GM12878 (cell line): ENCODE data around the gene RPS6KA5. TPM values are rescaled to one million over a fixed set of nuclear protein-coding genes. Genes with fewer than 3 reads are reported as not detected.

Source experiments
- BACH1 ChIP-seq: fragments of 450-650 bp; IDR thresholded peaks from 2 replicates; pipeline ENCODE4 v1.6.1; 2017; ENCODE audit warnings: mild to moderate bottlenecking, borderline replicate concordance
- POLR2AphosphoS5 ChIP-seq: IDR thresholded peaks from 2 replicates; pipeline ENCODE4 v1.6.1; 2011; ENCODE audit warnings: mild to moderate bottlenecking, low read length, inconsistent platforms
- RUNX3 ChIP-seq: IDR thresholded peaks from 2 replicates; pipeline ENCODE4 v1.6.1; 2012; ENCODE audit warnings: low read length, inconsistent platforms
- ZNF622 ChIP-seq: fragments of 450-650 bp; IDR thresholded peaks from 2 replicates; pipeline ENCODE4 v1.6.1; 2017; ENCODE audit warnings: mild to moderate bottlenecking, inconsistent platforms
- polyA plus RNA-seq, 11 experiments: library from polyadenylated mRNA; depleted of rRNA in 4 of 11; unstranded in 6 of 11; stranded (reverse) in 5 of 11; fragments of >200 nt; fragmentation: Nextera tagmentation in 4 of 11; fragmentation: Illumina TruSeq in 1 of 11; extraction: Ambion mirVana in 4 of 11; extraction: Trizol in 1 of 11; gene quantifications; 1 replicate in 1 of 11; 2 replicates in 10 of 11; pipeline versions ENCODE4 v1.2.1 to v1.2.3, GENCODE V29; 2011 to 2016; ENCODE audit warnings: inconsistent platforms in 2 of 11, missing spikeins in 2 of 11, low read depth in 1 of 11
- total RNA-seq, 4 experiments: library from RNA; depleted of rRNA in 3 of 4; stranded (reverse); fragments of >200 nt in 3 of 4; fragmentation: Illumina TruSeq in 1 of 4; extraction: Trizol in 1 of 4; gene quantifications; 2 replicates each; pipeline versions ENCODE4 v1.2.1 to v1.2.3, GENCODE V29; 2013 to 2021
- TF ChIP-seq, protein P1 (sequence below): fragments of 150-350 bp; IDR thresholded peaks from 2 replicates; pipeline ENCODE4 v1.6.1; 2016; ENCODE audit warnings: low read depth, low read length
- TF ChIP-seq, protein P2 (sequence below): fragments of 450-650 bp; formaldehyde crosslinking; IDR thresholded peaks from 2 replicates; pipeline ENCODE4 v1.5.0; 2022; ENCODE audit warnings: mild to moderate bottlenecking, missing genetic modification characterization
- TF ChIP-seq, protein P3 (sequence below): IDR thresholded peaks from 2 replicates; pipeline ENCODE4 v1.6.1; 2012; ENCODE audit warnings: mild to moderate bottlenecking, low read depth, low read length
- TF ChIP-seq, protein P4 (sequence below): fragments of 450-650 bp; formaldehyde crosslinking; IDR thresholded peaks from 2 replicates; pipeline ENCODE4 v1.4.0; 2022; ENCODE audit warnings: mild to moderate bottlenecking, moderate library complexity

RPS6KA5 gene
- total and polyA plus RNA-seq, 10 of the 15 experiments (the other 5 are each of a cell fraction or from before 2014, with no cell fraction given), result 1.4 to 7.0 (median 3.7) TPM

DNA sequence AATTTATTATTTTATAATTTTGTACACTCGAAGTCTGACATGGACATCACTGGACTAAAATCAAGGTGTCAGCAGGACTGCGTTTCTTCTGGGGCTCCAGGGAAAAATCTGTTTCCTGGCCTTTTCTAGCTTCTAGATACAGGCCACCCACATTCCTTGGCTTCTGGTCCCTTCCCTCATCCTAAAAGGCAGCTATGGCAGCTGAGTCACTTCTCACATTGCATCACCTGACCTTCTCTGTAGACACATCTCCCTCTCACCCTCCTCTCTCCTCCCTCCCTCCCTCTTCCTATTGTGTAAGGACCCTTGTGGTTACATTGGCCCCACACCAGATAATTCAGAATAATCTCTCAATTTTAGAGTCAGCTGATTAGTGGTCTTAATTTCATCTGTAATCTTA lies 92.4 kb downstream of the RPS6KA5 start (continued):
- TF ChIP-seq, protein P1, sequence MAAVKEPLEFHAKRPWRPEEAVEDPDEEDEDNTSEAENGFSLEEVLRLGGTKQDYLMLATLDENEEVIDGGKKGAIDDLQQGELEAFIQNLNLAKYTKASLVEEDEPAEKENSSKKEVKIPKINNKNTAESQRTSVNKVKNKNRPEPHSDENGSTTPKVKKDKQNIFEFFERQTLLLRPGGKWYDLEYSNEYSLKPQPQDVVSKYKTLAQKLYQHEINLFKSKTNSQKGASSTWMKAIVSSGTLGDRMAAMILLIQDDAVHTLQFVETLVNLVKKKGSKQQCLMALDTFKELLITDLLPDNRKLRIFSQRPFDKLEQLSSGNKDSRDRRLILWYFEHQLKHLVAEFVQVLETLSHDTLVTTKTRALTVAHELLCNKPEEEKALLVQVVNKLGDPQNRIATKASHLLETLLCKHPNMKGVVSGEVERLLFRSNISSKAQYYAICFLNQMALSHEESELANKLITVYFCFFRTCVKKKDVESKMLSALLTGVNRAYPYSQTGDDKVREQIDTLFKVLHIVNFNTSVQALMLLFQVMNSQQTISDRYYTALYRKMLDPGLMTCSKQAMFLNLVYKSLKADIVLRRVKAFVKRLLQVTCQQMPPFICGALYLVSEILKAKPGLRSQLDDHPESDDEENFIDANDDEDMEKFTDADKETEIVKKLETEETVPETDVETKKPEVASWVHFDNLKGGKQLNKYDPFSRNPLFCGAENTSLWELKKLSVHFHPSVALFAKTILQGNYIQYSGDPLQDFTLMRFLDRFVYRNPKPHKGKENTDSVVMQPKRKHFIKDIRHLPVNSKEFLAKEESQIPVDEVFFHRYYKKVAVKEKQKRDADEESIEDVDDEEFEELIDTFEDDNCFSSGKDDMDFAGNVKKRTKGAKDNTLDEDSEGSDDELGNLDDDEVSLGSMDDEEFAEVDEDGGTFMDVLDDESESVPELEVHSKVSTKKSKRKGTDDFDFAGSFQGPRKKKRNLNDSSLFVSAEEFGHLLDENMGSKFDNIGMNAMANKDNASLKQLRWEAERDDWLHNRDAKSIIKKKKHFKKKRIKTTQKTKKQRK, result no peak
- no peak for TF ChIP-seq POLR2AphosphoS5
- no peak for TF ChIP-seq RUNX3
- TF ChIP-seq, protein P2, sequence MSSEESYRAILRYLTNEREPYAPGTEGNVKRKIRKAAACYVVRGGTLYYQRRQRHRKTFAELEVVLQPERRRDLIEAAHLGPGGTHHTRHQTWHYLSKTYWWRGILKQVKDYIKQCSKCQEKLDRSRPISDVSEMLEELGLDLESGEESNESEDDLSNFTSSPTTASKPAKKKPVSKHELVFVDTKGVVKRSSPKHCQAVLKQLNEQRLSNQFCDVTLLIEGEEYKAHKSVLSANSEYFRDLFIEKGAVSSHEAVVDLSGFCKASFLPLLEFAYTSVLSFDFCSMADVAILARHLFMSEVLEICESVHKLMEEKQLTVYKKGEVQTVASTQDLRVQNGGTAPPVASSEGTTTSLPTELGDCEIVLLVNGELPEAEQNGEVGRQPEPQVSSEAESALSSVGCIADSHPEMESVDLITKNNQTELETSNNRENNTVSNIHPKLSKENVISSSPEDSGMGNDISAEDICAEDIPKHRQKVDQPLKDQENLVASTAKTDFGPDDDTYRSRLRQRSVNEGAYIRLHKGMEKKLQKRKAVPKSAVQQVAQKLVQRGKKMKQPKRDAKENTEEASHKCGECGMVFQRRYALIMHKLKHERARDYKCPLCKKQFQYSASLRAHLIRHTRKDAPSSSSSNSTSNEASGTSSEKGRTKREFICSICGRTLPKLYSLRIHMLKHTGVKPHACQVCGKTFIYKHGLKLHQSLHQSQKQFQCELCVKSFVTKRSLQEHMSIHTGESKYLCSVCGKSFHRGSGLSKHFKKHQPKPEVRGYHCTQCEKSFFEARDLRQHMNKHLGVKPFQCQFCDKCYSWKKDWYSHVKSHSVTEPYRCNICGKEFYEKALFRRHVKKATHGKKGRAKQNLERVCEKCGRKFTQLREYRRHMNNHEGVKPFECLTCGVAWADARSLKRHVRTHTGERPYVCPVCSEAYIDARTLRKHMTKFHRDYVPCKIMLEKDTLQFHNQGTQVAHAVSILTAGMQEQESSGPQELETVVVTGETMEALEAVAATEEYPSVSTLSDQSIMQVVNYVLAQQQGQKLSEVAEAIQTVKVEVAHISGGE (CRISPR knock-in tag), result no peak
- TF ChIP-seq ZNF622, result no peak
- TF ChIP-seq BACH1, result no peak
- TF ChIP-seq, protein P3, sequence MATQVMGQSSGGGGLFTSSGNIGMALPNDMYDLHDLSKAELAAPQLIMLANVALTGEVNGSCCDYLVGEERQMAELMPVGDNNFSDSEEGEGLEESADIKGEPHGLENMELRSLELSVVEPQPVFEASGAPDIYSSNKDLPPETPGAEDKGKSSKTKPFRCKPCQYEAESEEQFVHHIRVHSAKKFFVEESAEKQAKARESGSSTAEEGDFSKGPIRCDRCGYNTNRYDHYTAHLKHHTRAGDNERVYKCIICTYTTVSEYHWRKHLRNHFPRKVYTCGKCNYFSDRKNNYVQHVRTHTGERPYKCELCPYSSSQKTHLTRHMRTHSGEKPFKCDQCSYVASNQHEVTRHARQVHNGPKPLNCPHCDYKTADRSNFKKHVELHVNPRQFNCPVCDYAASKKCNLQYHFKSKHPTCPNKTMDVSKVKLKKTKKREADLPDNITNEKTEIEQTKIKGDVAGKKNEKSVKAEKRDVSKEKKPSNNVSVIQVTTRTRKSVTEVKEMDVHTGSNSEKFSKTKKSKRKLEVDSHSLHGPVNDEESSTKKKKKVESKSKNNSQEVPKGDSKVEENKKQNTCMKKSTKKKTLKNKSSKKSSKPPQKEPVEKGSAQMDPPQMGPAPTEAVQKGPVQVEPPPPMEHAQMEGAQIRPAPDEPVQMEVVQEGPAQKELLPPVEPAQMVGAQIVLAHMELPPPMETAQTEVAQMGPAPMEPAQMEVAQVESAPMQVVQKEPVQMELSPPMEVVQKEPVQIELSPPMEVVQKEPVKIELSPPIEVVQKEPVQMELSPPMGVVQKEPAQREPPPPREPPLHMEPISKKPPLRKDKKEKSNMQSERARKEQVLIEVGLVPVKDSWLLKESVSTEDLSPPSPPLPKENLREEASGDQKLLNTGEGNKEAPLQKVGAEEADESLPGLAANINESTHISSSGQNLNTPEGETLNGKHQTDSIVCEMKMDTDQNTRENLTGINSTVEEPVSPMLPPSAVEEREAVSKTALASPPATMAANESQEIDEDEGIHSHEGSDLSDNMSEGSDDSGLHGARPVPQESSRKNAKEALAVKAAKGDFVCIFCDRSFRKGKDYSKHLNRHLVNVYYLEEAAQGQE, result no peak
- TF ChIP-seq, protein P4, sequence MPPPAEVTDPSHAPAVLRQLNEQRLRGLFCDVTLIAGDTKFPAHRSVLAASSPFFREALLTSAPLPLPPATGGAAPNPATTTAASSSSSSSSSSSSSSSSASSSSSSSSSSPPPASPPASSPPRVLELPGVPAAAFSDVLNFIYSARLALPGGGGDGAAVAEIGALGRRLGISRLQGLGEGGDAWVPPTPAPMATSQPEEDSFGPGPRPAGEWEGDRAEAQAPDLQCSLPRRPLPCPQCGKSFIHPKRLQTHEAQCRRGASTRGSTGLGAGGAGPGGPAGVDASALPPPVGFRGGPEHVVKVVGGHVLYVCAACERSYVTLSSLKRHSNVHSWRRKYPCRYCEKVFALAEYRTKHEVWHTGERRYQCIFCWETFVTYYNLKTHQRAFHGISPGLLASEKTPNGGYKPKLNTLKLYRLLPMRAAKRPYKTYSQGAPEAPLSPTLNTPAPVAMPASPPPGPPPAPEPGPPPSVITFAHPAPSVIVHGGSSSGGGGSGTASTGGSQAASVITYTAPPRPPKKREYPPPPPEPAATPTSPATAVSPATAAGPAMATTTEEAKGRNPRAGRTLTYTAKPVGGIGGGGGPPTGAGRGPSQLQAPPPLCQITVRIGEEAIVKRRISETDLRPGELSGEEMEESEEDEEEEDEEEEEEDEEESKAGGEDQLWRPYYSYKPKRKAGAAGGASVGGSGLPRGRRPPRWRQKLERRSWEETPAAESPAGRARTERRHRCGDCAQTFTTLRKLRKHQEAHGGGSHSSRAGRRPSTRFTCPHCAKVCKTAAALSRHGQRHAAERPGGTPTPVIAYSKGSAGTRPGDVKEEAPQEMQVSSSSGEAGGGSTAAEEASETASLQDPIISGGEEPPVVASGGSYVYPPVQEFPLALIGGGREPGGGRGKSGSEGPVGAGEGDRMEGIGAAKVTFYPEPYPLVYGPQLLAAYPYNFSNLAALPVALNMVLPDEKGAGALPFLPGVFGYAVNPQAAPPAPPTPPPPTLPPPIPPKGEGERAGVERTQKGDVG (CRISPR knock-in tag), result no peak
